Thyroid gland (tissue), 4 donors: ENCODE results near the gene TMC3. TPM values are rescaled to one million over a fixed set of nuclear protein-coding genes. Genes with fewer than 3 reads are reported as not detected.

Experiments
- DNase-seq, 2 donors: peaks; one replicate each; pipeline ENCODE4 v3.0.0-alpha.2; 2019
- H3K27ac ChIP-seq, 3 donors: fragments of 200-600 bp; sonication (generic); 1 replicate in 2 of 3; 2 replicates in 1 of 3; pipeline ENCODE4 v1.5.1; 2016 to 2019; ENCODE audit warnings: mild to moderate bottlenecking in 1 of 3, moderate library complexity in 1 of 3
- H3K27me3 ChIP-seq: fragments of 200-600 bp; sonication (generic); one replicate; pipeline ENCODE4 v1.5.1; 2019
- H3K36me3 ChIP-seq, 2 donors: fragments of 200-600 bp; sonication (generic); one replicate each; pipeline ENCODE4 v1.5.1; 2016 to 2019
- H3K4me1 ChIP-seq, 2 donors: fragments of 200-600 bp; sonication (generic); one replicate each; pipeline ENCODE4 v1.5.1; 2017 to 2019
- H3K4me3 ChIP-seq, 3 donors: fragments of 200-600 bp; sonication (generic); replicated peaks in 1 of 3; 1 replicate in 2 of 3; 2 replicates in 1 of 3; pipeline ENCODE4 v1.5.1; 2016; ENCODE audit warnings: mild to moderate bottlenecking in 1 of 3
- H3K9me3 ChIP-seq: fragments of 200-600 bp; sonication (generic); one replicate; pipeline ENCODE4 v1.5.1; 2017
- CTCF ChIP-seq, 6 experiments: fragments of 200-600 bp in 3 of 6; fragments of 450-650 bp in 3 of 6; sonication (generic) in 3 of 6; IDR thresholded peaks; one replicate each; pipeline ENCODE4 v1.5.1; 2016 to 2019; ENCODE audit warnings: antibody characterized with exemption in 6 of 6, mild to moderate bottlenecking in 2 of 6, inconsistent platforms in 1 of 6, moderate library complexity in 1 of 6
- POLR2A ChIP-seq, 2 donors: fragments of 450-650 bp; IDR thresholded peaks; one replicate each; pipeline ENCODE4 v1.6.1; 2017; ENCODE audit warnings: antibody characterized with exemption in 2 of 2, mild to moderate bottlenecking in 2 of 2, moderate library complexity in 1 of 2
- WGBS, 2 donors: methylation state at CpG; one replicate each; pipeline ENCODE4 v1.1.5; 2017; 5-methylcytosine and 5-hydroxymethylcytosine counted together
- intact Hi-C: fragments of 100-400 bp; cut with DNase I; formaldehyde crosslinking; loops from one replicate; pipeline ENCODE4 v1.15.1; 2023
- total RNA-seq, 4 donors: library from RNA; depleted of rRNA; stranded (reverse); fragments of >200 nt; gene quantifications; one replicate each; pipeline ENCODE4 v1.2.3, GENCODE V29; 2016

The TMC3 gene
- total RNA-seq, 4 donors from 2014 or later: 0.33 to 0.40 (median 0.34) TPM; not detected in 1

- no peaks in the 10 kb centered on the region for H3K4me1 ChIP-seq
- 91 to 93% methylated on average over 6 of the region's 6 CpGs for WGBS, 2 donors
- H3K4me3 ChIP-seq: no peak overlapping the region
- no peaks in the 10 kb centered on the region for H3K9me3 ChIP-seq
- TF ChIP-seq POLR2A (IDR thresholded peaks at IDR 0.05) (no peak), CTCF (IDR thresholded peaks at IDR 0.05) (no peak)
- H3K36me3 ChIP-seq: no peaks in the 10 kb centered on the region
- H3K27me3 ChIP-seq: no peaks in the 10 kb centered on the region
- DNase-seq: no peak
- H3K27ac ChIP-seq: no peak overlapping the region
- intact Hi-C loops: no loop called here
Measured at GRCh38 chr15:81384891-81385720, 11.1 kb upstream of the TMC3 start.

- WGBS, 2 donors: 78 to 81% methylated on average over 2 of the region's 2 CpGs
- no peak for DNase-seq
- H3K9me3 ChIP-seq: no peaks in the 10 kb centered on the region
- no peaks in the 10 kb centered on the region for H3K36me3 ChIP-seq
- TF ChIP-seq CTCF (IDR thresholded peaks at IDR 0.05): no peak
- no peak for TF ChIP-seq POLR2A (IDR thresholded peaks at IDR 0.05)
- intact Hi-C loops: no loop called here
- H3K27me3 ChIP-seq: no peaks in the 10 kb centered on the region
- H3K4me1 ChIP-seq: no peaks in the 10 kb centered on the region
- no peak overlapping the region for H3K27ac ChIP-seq
- no peak overlapping the region for H3K4me3 ChIP-seq
Measured at GRCh38 chr15:81381720-81382119, 7.7 kb upstream of the TMC3 start.

DNA sequence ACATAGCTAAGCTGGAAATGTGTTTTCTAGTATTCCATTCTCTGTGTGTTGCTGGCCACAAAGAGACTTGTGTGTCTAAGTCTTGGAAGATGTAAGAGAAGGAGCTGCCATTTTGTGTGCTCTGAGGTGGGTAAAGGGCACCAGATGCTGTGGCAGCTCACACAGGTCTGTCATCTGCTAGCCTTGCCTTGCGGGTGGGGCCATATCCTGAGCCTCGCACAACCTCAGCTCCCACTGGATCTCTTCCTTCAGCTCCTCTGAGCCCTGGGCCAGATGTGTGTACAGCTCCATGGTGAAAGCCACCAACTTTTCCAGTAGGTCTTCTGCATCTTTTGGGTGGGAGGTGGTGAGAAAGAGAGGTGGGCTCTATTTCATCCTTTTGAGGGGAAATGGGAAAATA, 6.7 kb upstream of the TMC3 start:
- no peak overlapping the region for H3K4me3 ChIP-seq
- no peaks in the 10 kb centered on the region for H3K27me3 ChIP-seq
- intact Hi-C loops: no loop called here
- H3K36me3 ChIP-seq: no peaks in the 10 kb centered on the region
- no peak overlapping the region for H3K27ac ChIP-seq
- H3K9me3 ChIP-seq: no peaks in the 10 kb centered on the region
- no peaks in the 10 kb centered on the region for H3K4me1 ChIP-seq
- DNase-seq: no peak
- TF ChIP-seq CTCF (IDR thresholded peaks at IDR 0.05) (no peak), POLR2A (IDR thresholded peaks at IDR 0.05) (no peak)
- 90 to 92% methylated on average over 2 of the region's 2 CpGs for WGBS, 2 donors

- TF ChIP-seq CTCF (IDR thresholded peaks at IDR 0.05) (no peak), POLR2A (IDR thresholded peaks at IDR 0.05) (no peak)
- H3K27ac ChIP-seq: no peak overlapping the region
- H3K9me3 ChIP-seq: no peaks in the 10 kb centered on the region
- no peak for DNase-seq
- intact Hi-C loops: no loop called here
- 83 to 85% methylated on average over 3 of the region's 3 CpGs for WGBS, 2 donors
- no peaks in the 10 kb centered on the region for H3K4me1 ChIP-seq
- H3K27me3 ChIP-seq: no peaks in the 10 kb centered on the region
- H3K4me3 ChIP-seq: no peak overlapping the region
- no peaks in the 10 kb centered on the region for H3K36me3 ChIP-seq
Measured at GRCh38 chr15:81380203-81380602, 6.2 kb upstream of the TMC3 start.

GRCh38 chr15:81379269-81379668, 5.3 kb upstream of the TMC3 start:
- WGBS, 2 donors: 73 to 80% methylated on average over 9 of the region's 9 CpGs
- no peaks in the 10 kb centered on the region for H3K36me3 ChIP-seq
- H3K27me3 ChIP-seq: no peaks in the 10 kb centered on the region
- TF ChIP-seq POLR2A (IDR thresholded peaks at IDR 0.05) (no peak), CTCF (IDR thresholded peaks at IDR 0.05) (no peak)
- H3K27ac ChIP-seq: no peak overlapping the region
- H3K4me3 ChIP-seq: no peak overlapping the region
- intact Hi-C loops: no loop called here
- no peaks in the 10 kb centered on the region for H3K4me1 ChIP-seq
- DNase-seq: no peak
- H3K9me3 ChIP-seq: no peaks in the 10 kb centered on the region
